GM10266 (cell line): ENCODE measurements around the gene PIP4K2A.

Experiments used
- DNase-seq: peaks from one replicate; pipeline ENCODE4 v3.0.0; 2012; ENCODE audit errors: extremely low spot score
- CTCF ChIP-seq: IDR thresholded peaks from 2 replicates; pipeline ENCODE4 v1.5.1; 2012; ENCODE audit warnings: mild to moderate bottlenecking, low read depth; ENCODE audit not compliant: control insufficient read depth, insufficient read depth; ENCODE audit errors: missing control alignments

PIP4K2A gene

GRCh38 chr10:22676435-22676834 is 37.9 kb downstream of the PIP4K2A start:
- no peak for TF ChIP-seq CTCF

GRCh38 chr10:22674573-22674930 is 39.8 kb downstream of the PIP4K2A start:
- no peak for DNase-seq
- TF ChIP-seq CTCF = no peak

More at GRCh38 chr10:22676435-22676834, 37.9 kb downstream of the PIP4K2A start:
- no peak for DNase-seq

- no peak for DNase-seq
- TF ChIP-seq CTCF = no peak
Measured at GRCh38 chr10:22673785-22674572, 40.4 kb downstream of the PIP4K2A start.

GRCh38 chr10:22673091-22673392 is 41.3 kb downstream of the PIP4K2A start:
- TF ChIP-seq CTCF = no peak
- DNase-seq = no peak

- no peak for TF ChIP-seq CTCF
- DNase-seq = no peak
Measured at GRCh38 chr10:22672319-22673090, 41.9 kb downstream of the PIP4K2A start.

GRCh38 chr10:22670788-22671187 is 43.6 kb downstream of the PIP4K2A start:
- no peak for TF ChIP-seq CTCF
- DNase-seq = no peak

GRCh38 chr10:22669163-22669711 is 45.1 kb downstream of the PIP4K2A start:
- no peak for TF ChIP-seq CTCF
- DNase-seq = no peak
